ENCODE results near the gene PTMS. TPM values are rescaled to one million over a fixed set of nuclear protein-coding genes. Genes with fewer than 3 reads are reported as not detected.

Gene PTMS
- total and polyA plus RNA-seq, 9 of the 15 experiments (the other 6 are each of a cell fraction or from before 2014, with no cell fraction given) = 5.1 to 287 (median 78.5) TPM

- TF ChIP-seq SNAPC5 (CRISPR knock-in tag; IDR thresholded peaks at IDR 0.05) (no peak), PHF8 (IDR thresholded peaks at IDR 0.05; ENCODE audit: borderline replicate concordance, low read length) (no peak), DACH1 (IDR thresholded peaks at IDR 0.05; ENCODE audit: partially characterized antibody) (no peak), NR2F6 (CRISPR knock-in tag; IDR thresholded peaks at IDR 0.05) (no peak), HMGN3 (IDR thresholded peaks at IDR 0.05; ENCODE audit: borderline replicate concordance, extremely low read depth, insufficient read length, low read depth, low read length) (no peak), ZSCAN32 (CRISPR knock-in tag; IDR thresholded peaks at IDR 0.05) (no peak), ZKSCAN8 (CRISPR knock-in tag; IDR thresholded peaks at IDR 0.05) (no peak), ZNF707 (CRISPR knock-in tag; conservative IDR thresholded peaks at IDR 0.05) (no peak), BCLAF1 (IDR thresholded peaks at IDR 0.05; ENCODE audit: borderline replicate concordance in 1 of 2, control insufficient read depth in 1 of 2, low read depth in 2 of 2, low read length in 1 of 2) (no peak)
- TF ChIP-seq, protein P1, sequence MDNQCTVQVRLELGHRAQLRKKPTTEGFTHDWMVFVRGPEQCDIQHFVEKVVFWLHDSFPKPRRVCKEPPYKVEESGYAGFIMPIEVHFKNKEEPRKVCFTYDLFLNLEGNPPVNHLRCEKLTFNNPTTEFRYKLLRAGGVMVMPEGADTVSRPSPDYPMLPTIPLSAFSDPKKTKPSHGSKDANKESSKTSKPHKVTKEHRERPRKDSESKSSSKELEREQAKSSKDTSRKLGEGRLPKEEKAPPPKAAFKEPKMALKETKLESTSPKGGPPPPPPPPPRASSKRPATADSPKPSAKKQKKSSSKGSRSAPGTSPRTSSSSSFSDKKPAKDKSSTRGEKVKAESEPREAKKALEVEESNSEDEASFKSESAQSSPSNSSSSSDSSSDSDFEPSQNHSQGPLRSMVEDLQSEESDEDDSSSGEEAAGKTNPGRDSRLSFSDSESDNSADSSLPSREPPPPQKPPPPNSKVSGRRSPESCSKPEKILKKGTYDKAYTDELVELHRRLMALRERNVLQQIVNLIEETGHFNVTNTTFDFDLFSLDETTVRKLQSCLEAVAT (IDR thresholded peaks at IDR 0.05) = no peak
- TF ChIP-seq, protein P2, sequence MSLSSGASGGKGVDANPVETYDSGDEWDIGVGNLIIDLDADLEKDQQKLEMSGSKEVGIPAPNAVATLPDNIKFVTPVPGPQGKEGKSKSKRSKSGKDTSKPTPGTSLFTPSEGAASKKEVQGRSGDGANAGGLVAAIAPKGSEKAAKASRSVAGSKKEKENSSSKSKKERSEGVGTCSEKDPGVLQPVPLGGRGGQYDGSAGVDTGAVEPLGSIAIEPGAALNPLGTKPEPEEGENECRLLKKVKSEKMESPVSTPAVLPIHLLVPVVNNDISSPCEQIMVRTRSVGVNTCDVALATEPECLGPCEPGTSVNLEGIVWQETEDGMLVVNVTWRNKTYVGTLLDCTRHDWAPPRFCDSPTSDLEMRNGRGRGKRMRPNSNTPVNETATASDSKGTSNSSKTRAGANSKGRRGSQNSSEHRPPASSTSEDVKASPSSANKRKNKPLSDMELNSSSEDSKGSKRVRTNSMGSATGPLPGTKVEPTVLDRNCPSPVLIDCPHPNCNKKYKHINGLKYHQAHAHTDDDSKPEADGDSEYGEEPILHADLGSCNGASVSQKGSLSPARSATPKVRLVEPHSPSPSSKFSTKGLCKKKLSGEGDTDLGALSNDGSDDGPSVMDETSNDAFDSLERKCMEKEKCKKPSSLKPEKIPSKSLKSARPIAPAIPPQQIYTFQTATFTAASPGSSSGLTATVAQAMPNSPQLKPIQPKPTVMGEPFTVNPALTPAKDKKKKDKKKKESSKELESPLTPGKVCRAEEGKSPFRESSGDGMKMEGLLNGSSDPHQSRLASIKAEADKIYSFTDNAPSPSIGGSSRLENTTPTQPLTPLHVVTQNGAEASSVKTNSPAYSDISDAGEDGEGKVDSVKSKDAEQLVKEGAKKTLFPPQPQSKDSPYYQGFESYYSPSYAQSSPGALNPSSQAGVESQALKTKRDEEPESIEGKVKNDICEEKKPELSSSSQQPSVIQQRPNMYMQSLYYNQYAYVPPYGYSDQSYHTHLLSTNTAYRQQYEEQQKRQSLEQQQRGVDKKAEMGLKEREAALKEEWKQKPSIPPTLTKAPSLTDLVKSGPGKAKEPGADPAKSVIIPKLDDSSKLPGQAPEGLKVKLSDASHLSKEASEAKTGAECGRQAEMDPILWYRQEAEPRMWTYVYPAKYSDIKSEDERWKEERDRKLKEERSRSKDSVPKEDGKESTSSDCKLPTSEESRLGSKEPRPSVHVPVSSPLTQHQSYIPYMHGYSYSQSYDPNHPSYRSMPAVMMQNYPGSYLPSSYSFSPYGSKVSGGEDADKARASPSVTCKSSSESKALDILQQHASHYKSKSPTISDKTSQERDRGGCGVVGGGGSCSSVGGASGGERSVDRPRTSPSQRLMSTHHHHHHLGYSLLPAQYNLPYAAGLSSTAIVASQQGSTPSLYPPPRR (CRISPR knock-in tag; IDR thresholded peaks at IDR 0.05; ENCODE audit: borderline replicate concordance) = no peak
- TF ChIP-seq, protein P3, sequence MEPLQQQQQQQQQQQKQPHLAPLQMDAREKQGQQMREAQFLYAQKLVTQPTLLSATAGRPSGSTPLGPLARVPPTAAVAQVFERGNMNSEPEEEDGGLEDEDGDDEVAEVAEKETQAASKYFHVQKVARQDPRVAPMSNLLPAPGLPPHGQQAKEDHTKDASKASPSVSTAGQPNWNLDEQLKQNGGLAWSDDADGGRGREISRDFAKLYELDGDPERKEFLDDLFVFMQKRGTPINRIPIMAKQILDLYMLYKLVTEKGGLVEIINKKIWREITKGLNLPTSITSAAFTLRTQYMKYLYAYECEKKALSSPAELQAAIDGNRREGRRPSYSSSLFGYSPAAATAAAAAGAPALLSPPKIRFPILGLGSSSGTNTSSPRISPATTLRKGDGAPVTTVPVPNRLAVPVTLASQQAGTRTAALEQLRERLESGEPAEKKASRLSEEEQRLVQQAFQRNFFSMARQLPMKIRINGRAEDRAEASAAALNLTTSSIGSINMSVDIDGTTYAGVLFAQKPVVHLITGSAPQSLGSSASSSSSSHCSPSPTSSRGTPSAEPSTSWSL (CRISPR knock-in tag; IDR thresholded peaks at IDR 0.05; ENCODE audit: borderline replicate concordance) = no peak
These were observed 52.1 kb downstream of the PTMS start (continued) for GRCh38 chr12:6818222-6818621.

All from K562 (cell line).